Bronchial epithelial cell (primary cell): Measurements from ENCODE around the gene CDH19. TPM values are rescaled to one million over a fixed set of nuclear protein-coding genes. Genes with fewer than 3 reads are reported as not detected.

Source experiments
- DNase-seq: peaks from one replicate; pipeline ENCODE4 v3.0.0-alpha.2; 2010; ENCODE audit warnings: low read depth
- FAIRE-seq: peaks from 2 replicates; lab custom pipeline; 2011; peaks lifted over from hg19 to GRCh38; lab: Jason Lieb, UNC
- H3K27me3 ChIP-seq: 2 replicates; pipeline ENCODE4 v1.5.1; 2011; ENCODE audit warnings: low read length; ENCODE audit not compliant: control insufficient read depth, insufficient read depth
- H3K36me3 ChIP-seq: 2 replicates; pipeline ENCODE4 v1.5.1; 2011; ENCODE audit warnings: low read length; ENCODE audit not compliant: control insufficient read depth, insufficient read depth
- H3K4me3 ChIP-seq: 2 replicates; pipeline ENCODE4 v1.5.1; 2011; ENCODE audit warnings: mild to moderate bottlenecking, low read depth, low read length, control low read depth
- total RNA-seq: library from RNA; depleted of rRNA; stranded (reverse); fragments of >200 nt; gene quantifications from 2 replicates; pipeline ENCODE4 v1.2.1, GENCODE V29; 2014
- TF ChIP-seq, protein P1 (sequence below): IDR thresholded peaks from 2 replicates; pipeline ENCODE4 v1.5.1; 2011; ENCODE audit warnings: mild to moderate bottlenecking, moderate library complexity, low read length, control low read depth, inconsistent platforms; ENCODE audit not compliant: insufficient read depth, severe bottlenecking

CDH19 gene, protein sequence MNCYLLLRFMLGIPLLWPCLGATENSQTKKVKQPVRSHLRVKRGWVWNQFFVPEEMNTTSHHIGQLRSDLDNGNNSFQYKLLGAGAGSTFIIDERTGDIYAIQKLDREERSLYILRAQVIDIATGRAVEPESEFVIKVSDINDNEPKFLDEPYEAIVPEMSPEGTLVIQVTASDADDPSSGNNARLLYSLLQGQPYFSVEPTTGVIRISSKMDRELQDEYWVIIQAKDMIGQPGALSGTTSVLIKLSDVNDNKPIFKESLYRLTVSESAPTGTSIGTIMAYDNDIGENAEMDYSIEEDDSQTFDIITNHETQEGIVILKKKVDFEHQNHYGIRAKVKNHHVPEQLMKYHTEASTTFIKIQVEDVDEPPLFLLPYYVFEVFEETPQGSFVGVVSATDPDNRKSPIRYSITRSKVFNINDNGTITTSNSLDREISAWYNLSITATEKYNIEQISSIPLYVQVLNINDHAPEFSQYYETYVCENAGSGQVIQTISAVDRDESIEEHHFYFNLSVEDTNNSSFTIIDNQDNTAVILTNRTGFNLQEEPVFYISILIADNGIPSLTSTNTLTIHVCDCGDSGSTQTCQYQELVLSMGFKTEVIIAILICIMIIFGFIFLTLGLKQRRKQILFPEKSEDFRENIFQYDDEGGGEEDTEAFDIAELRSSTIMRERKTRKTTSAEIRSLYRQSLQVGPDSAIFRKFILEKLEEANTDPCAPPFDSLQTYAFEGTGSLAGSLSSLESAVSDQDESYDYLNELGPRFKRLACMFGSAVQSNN
- total RNA-seq: under 0.01 and 0.26 TPM in 2 replicates

DNA sequence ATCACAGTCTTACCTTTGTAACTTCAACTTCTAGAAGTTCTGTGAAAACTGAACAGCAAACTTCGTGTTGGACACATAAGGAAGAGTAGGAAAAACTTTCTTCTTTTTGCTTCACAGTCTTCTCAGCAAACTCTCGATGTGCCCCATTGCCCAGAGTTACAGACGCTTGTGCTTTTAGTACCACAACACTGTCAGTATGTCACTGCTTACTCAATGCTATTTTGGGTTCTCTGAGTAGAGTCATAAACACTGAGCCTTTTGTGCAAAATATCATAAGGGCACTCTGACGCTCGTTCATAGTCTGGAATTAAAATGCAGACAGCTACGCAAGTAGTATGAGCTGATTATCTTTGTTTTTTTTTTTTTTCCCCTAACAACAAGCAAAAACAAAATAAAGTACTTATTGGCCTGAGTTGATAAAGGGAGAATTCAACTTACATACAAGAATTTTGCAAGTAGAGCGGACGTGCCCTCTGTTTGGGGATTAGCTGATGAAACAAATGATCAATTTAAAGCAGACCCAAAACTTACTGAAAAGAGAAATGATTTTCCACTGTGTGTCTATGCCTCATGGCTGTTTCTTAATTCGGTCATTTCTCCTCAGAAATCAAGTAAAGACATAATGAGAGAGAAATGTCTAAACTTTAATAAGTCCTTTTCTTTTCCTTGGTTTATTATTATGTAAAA lies at the start of gene CDH19:
TSS of gene CDH19 (minus strand) at position 150 of the 687 bp plus-strand sequence. CDS start 31,886 bp downstream, outside the sequence.
- Histone ChIP-seq H3K27me3 (no peaks in the 10 kb centered on the region), H3K4me3 (no peak within 1 kb of the TSS), H3K36me3 (no peaks in the 10 kb centered on the region)
- DNase-seq: no peak
- no peak for FAIRE-seq
- TF ChIP-seq, protein P1, sequence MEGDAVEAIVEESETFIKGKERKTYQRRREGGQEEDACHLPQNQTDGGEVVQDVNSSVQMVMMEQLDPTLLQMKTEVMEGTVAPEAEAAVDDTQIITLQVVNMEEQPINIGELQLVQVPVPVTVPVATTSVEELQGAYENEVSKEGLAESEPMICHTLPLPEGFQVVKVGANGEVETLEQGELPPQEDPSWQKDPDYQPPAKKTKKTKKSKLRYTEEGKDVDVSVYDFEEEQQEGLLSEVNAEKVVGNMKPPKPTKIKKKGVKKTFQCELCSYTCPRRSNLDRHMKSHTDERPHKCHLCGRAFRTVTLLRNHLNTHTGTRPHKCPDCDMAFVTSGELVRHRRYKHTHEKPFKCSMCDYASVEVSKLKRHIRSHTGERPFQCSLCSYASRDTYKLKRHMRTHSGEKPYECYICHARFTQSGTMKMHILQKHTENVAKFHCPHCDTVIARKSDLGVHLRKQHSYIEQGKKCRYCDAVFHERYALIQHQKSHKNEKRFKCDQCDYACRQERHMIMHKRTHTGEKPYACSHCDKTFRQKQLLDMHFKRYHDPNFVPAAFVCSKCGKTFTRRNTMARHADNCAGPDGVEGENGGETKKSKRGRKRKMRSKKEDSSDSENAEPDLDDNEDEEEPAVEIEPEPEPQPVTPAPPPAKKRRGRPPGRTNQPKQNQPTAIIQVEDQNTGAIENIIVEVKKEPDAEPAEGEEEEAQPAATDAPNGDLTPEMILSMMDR: no peak

DNA sequence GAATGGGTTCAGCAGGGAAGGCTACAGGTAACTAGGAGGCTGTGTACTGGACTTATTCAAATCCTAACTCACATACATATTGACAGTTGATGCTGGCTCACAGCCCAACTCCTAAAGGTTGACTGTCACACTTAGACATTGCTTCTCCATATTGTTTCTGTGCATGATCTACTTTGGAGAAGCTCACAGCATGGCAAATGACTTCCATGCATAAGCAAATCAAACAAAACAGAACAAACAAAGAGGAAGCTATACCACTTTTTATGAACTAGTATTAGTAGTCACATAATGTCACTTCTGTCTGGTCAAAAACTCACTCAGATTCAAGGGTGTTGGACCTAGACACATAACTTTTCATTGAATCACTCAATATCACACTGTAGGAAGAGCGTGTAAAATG lies 43.8 kb upstream of the CDH19 start:
- TF ChIP-seq, protein P1: no peak
- FAIRE-seq (no peak), DNase-seq (no peak)
- no peaks in the 10 kb centered on the region for H3K27me3 ChIP-seq
- no peak overlapping the region for H3K4me3 ChIP-seq
- H3K36me3 ChIP-seq: no peaks in the 10 kb centered on the region

DNA sequence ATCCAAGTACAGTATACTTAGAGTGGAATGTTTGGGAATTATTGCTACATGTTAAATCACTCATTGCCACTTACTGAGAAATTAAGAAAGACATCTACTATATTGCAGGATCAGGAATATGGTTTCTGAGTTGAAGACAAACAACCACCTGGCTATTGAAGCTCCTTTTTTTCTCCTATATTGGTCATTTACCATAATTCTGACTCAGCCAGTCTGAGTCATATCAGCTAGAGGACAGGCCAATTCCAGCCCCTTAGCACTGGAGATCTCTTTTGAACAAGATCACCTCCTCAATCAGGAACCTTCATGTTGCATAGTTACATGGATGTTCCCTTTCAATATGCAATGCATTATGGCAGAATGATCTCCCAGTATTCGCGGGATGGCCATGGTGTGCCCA lies 42.7 kb upstream of the CDH19 start:
- no peaks in the 10 kb centered on the region for H3K36me3 ChIP-seq
- H3K4me3 ChIP-seq: no peak overlapping the region
- FAIRE-seq: no peak
- no peaks in the 10 kb centered on the region for H3K27me3 ChIP-seq
- TF ChIP-seq, protein P1: no peak
- DNase-seq: peak; percentile 69

DNA sequence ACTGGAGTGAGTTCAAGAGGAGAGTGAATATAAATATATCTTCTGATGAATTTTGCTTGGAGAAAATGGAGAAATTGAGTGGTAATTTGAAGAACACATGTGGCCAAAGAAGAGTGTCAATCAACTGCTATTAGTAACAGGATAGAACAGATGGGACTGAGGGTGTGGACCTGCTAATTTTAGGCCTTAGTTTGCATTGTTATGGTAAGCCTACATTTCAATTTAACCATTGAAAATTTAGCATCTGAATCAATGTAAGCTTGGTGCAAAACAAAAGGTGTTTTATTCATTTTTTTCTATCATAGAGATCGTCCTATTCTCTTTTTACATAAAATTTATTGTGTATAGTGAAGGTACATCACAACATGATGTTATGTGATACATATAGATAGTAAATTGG lies 42.1 kb upstream of the CDH19 start:
- TF ChIP-seq, protein P1: no peak
- DNase-seq (no peak), FAIRE-seq (no peak)
- Histone ChIP-seq H3K27me3 (no peaks in the 10 kb centered on the region), H3K4me3 (no peak overlapping the region), H3K36me3 (no peaks in the 10 kb centered on the region)

DNA sequence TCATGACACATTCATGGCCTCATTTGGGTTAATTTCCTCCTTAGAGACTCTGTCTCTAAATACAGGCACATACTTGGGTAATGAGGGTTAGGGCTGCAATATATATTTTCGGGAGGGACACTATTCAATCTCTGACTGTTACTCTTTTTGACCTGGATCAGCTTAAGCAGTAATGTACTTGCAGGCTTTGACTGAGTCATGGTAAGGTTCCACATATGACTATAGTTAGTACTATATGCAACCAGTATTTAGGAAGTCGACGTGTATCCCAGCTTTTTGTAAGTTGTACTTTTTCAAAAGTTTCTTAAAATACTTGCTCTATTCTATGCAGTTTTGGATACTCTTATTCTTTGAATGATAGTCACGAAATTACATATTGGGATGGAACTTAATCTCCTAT lies 37.2 kb upstream of the CDH19 start:
- no peak for DNase-seq
- no peak for FAIRE-seq
- Histone ChIP-seq H3K36me3 (no peaks in the 10 kb centered on the region), H3K4me3 (no peak overlapping the region), H3K27me3 (no peaks in the 10 kb centered on the region)
- TF ChIP-seq, protein P1: no peak
